ENCODE measurements around the gene KAT5.
"Not testable (repeated sequence)": the region's sequence is repeated elsewhere in the genome, so short reads cannot be mapped to it uniquely, and the experiment has no call there.

Gene KAT5

DNA sequence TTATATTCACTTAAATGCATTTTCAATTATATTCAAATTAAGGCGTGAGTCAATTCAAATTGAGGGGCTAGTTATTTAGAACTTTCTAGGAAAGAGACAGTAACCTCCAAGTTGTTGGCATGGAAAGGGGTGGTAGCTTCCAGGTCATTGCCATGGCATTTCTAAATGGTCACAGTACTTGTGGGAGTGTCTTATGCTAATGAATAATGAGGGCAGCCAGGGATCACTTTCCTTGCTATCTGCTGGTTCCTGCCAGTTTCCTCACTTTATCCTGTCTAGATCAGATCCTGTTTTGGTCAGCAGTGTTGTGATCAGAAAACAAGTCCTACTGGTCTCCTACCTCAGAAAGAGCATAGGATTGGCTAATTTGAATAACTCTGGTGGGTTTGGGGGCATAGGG is 30.3 kb downstream of the KAT5 start:
- no peaks in the 10 kb centered on the region for H3K36me3 Mint-ChIP-seq (ENCODE audit: low read depth)
- H3K27me3 Mint-ChIP-seq, result peaks cover 6% of the 10 kb centered on the region
- intact Hi-C loops (cut with micrococcal nuclease), result no loop called here
- no peaks in the 10 kb centered on the region for H3K4me1 Mint-ChIP-seq (ENCODE audit: low read depth)
- H3K27ac Mint-ChIP-seq, result no peak overlapping the region
- no peak overlapping the region for H3K4me3 Mint-ChIP-seq
- peaks cover 1% of the 10 kb centered on the region for H3K9me3 Mint-ChIP-seq

DNA sequence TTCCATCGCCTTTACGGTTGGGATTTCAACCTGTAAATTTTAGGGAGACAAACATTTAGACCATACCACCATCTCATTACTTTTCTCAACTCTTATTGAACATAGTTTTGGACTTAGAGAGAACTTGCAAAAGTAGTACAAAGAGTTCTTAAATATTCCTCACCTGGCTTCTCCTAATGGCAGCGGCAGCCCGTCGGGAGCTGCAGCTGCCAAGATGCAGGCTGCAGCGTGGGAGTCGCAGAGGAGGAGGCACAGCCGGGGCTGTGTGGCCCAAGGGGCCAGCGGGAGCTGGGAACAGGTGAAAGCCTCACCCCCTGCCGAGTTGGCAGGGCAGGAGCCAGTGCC is 31.6 kb downstream of the KAT5 start:
- Mint-ChIP-seq H3K9me3 (no peaks in the 10 kb centered on the region), H3K4me1 (ENCODE audit: low read depth) (no peaks in the 10 kb centered on the region), H3K27me3 (peaks cover under 1% of the 10 kb centered on the region), H3K27ac (no peak overlapping the region), H3K4me3 (no peak overlapping the region), H3K36me3 (ENCODE audit: low read depth) (no peaks in the 10 kb centered on the region)
- intact Hi-C loops (cut with micrococcal nuclease), result no loop called here

DNA sequence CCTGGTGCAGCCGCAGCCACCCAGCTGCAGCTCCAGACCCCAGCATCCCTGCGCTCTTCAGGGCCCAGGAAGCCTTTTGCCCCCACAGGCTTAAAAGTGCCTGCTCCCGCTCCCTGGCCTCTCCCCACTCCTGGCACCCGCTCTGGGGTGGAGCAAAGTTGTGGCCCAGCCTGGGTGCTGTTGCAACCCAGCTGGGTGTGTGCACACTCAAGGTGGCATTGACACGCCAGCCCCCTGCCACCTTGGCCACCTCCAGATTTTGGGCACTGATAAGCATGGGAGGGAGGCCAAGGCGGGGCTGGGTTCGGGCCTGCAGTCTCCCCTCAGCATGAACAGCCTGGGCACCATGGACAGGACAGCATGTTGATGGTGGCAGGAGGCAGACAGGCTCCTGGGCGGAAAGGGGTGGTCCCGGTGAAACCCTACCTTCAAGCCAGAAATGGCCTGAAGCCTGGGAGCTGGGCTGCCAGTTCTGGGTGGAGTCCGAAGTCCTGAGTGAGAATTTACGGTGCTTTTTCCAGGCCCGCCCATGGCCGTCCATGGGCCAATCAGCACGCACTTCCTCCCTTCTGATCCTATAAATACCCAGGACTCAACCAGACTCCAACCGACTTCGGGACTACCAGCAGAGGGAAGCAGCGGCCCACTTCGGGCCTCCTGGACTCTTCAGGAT is 32.1 kb downstream of the KAT5 start:
- H3K27ac Mint-ChIP-seq, result no peak overlapping the region
- no peaks in the 10 kb centered on the region for H3K9me3 Mint-ChIP-seq
- no peaks in the 10 kb centered on the region for H3K4me1 Mint-ChIP-seq (ENCODE audit: low read depth)
- no peaks in the 10 kb centered on the region for H3K27me3 Mint-ChIP-seq
- no peak overlapping the region for H3K4me3 Mint-ChIP-seq
- H3K36me3 Mint-ChIP-seq (ENCODE audit: low read depth), result no peaks in the 10 kb centered on the region
- intact Hi-C loops (cut with micrococcal nuclease), result no loop called here

- no peaks in the 10 kb centered on the region for H3K36me3 Mint-ChIP-seq (ENCODE audit: low read depth)
- no peak overlapping the region for H3K27ac Mint-ChIP-seq
- H3K4me3 Mint-ChIP-seq, result no peak overlapping the region
- intact Hi-C loops (cut with micrococcal nuclease), result no loop called here
- H3K27me3 Mint-ChIP-seq, result no peaks in the 10 kb centered on the region
- H3K9me3 Mint-ChIP-seq, result no peaks in the 10 kb centered on the region
- no peaks in the 10 kb centered on the region for H3K4me1 Mint-ChIP-seq (ENCODE audit: low read depth)
Observed at GRCh38 chr11:65744699-65745042, 32.6 kb downstream of the KAT5 start.

DNA sequence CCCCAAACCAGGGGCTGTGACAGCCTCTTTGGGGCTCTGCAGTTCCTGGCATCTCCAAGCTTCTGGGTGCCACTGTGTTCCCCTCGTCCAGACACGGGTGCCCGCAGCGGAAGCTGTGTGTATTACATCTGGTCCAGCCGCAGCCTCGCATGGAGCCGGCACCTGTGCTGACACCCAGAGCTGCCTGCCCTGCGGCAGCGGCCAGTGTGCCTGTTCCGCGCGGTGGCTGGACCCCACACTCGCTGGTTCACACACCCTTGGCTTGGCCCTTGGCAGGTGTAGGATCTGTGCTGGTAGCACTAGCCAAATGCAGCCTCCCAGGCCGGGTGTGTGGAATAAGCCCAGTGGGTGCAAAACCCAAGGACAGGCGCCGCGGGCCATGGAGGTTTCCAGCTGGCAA is 33.0 kb downstream of the KAT5 start:
- no peak overlapping the region for H3K27ac Mint-ChIP-seq
- H3K4me1 Mint-ChIP-seq (ENCODE audit: low read depth), result no peaks in the 10 kb centered on the region
- H3K27me3 Mint-ChIP-seq, result no peaks in the 10 kb centered on the region
- intact Hi-C loops (cut with micrococcal nuclease), result no loop called here
- H3K36me3 Mint-ChIP-seq (ENCODE audit: low read depth), result no peaks in the 10 kb centered on the region
- H3K9me3 Mint-ChIP-seq, result no peaks in the 10 kb centered on the region
- no peak overlapping the region for H3K4me3 Mint-ChIP-seq

- H3K27me3 Mint-ChIP-seq; H3K27ac Mint-ChIP-seq; intact Hi-C loops (cut with micrococcal nuclease); H3K4me3 Mint-ChIP-seq; H3K9me3 Mint-ChIP-seq; H3K36me3 Mint-ChIP-seq (ENCODE audit: low read depth); H3K4me1 Mint-ChIP-seq (ENCODE audit: low read depth): not testable (repeated sequence)
Observed at GRCh38 chr11:65762169-65762568, 50.1 kb downstream of the KAT5 start.

- intact Hi-C loops (cut with micrococcal nuclease); H3K4me1 Mint-ChIP-seq (ENCODE audit: low read depth); H3K36me3 Mint-ChIP-seq (ENCODE audit: low read depth); H3K27me3 Mint-ChIP-seq; H3K9me3 Mint-ChIP-seq; H3K27ac Mint-ChIP-seq; H3K4me3 Mint-ChIP-seq: not testable (repeated sequence)
Observed at GRCh38 chr11:65762816-65763215, 50.8 kb downstream of the KAT5 start.

- Mint-ChIP-seq H3K4me1 (ENCODE audit: low read depth) (peaks cover 11% of the 10 kb centered on the region), H3K9me3 (no peaks in the 10 kb centered on the region), H3K27me3 (no peaks in the 10 kb centered on the region), H3K27ac (no peak overlapping the region), H3K4me3 (no peak overlapping the region), H3K36me3 (ENCODE audit: low read depth) (peaks cover 9% of the 10 kb centered on the region)
- intact Hi-C loops (cut with micrococcal nuclease), result no loop called here
Observed at GRCh38 chr11:65764434-65764833, 52.4 kb downstream of the KAT5 start.

- intact Hi-C loops (cut with micrococcal nuclease), result no loop called here
- H3K9me3 Mint-ChIP-seq, result no peaks in the 10 kb centered on the region
Observed at GRCh38 chr11:65766535-65766934, 54.5 kb downstream of the KAT5 start.

GRCh38 chr11:65767406-65767805 is 55.4 kb downstream of the KAT5 start:
- intact Hi-C loops (cut with micrococcal nuclease), result no loop called here
- Mint-ChIP-seq H3K4me1 (ENCODE audit: low read depth) (peaks cover 32% of the 10 kb centered on the region), H3K9me3 (no peaks in the 10 kb centered on the region), H3K27ac (no peak overlapping the region), H3K4me3 (no peak overlapping the region), H3K36me3 (ENCODE audit: low read depth) (peaks cover 9% of the 10 kb centered on the region), H3K27me3 (no peaks in the 10 kb centered on the region)

More at GRCh38 chr11:65766535-65766934, 54.5 kb downstream of the KAT5 start:
- Mint-ChIP-seq H3K27ac (no peak overlapping the region), H3K4me1 (ENCODE audit: low read depth) (peaks cover 31% of the 10 kb centered on the region), H3K27me3 (no peaks in the 10 kb centered on the region), H3K36me3 (ENCODE audit: low read depth) (peaks cover 9% of the 10 kb centered on the region), H3K4me3 (no peak overlapping the region)

DNA sequence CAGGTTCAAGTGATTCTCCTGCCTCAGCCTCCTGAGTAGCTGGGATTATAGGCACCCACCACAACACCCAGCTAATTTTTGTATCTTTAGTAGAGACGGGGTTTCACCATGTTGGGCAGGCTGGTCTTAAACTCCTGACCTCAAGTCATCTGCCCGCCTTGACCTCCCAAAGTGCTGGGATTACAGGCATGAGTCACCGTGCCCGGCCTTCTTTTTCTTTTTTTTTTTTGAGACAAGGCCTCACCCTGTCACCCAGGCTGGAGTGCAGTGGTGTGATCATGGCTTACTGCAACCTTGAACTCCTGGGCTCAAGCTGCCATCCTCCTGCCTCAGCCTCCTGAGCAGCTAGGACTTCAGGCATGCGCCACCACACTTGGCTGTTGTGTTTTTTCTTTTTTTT is 55.8 kb downstream of the KAT5 start:
- H3K27ac Mint-ChIP-seq; H3K27me3 Mint-ChIP-seq; intact Hi-C loops (cut with micrococcal nuclease); H3K4me3 Mint-ChIP-seq; H3K9me3 Mint-ChIP-seq; H3K36me3 Mint-ChIP-seq (ENCODE audit: low read depth): not testable (repeated sequence)
- peaks cover 32% of the 10 kb centered on the region for H3K4me1 Mint-ChIP-seq (ENCODE audit: low read depth)
